PC-3 (cell line): Measurements from ENCODE around the gene DCLRE1B. TPM values are rescaled to one million over a fixed set of nuclear protein-coding genes. Genes with fewer than 3 reads are reported as not detected.
"Not testable (repeated sequence)": the region's sequence is repeated elsewhere in the genome, so short reads cannot be mapped to it uniquely, and the experiment has no call there.

Source experiments
- ATAC-seq: fragments of 200-7000 bp; cut with Tn5 transposase; 2 replicates; pipeline ENCODE4 v1.9.1; 2020; ENCODE audit warnings: mild to moderate bottlenecking, moderate library complexity
- BruUV-seq: library from RNA; stranded (reverse); fragments of 400-500 nt; replicated peaks from 2 replicates; lab custom pipeline; 2021; lab: Mats Ljungman, UMichigan
- CTCF ChIA-PET: fragments of 300-600 bp; sonication (Branson Sonifier 250); formaldehyde crosslinking; loops from one replicate; lab custom pipeline; 2022; ENCODE audit warnings: antibody characterized with exemption; lab: Charles Lee
- POLR2A ChIA-PET: fragments of 300-600 bp; sonication (Branson Sonifier 250); formaldehyde crosslinking; loops from one replicate; lab custom pipeline; 2022; ENCODE audit warnings: antibody characterized with exemption; ENCODE audit not compliant: unreplicated experiment; lab: Charles Lee
- DNase-seq: peaks from one replicate; pipeline ENCODE4 v3.0.0-alpha.2; 2015
- H2AFZ ChIP-seq: fragments of 300-600 bp; sonication (generic); 2 replicates; pipeline ENCODE4 v1.6.0; 2016; ENCODE audit warnings: antibody characterized with exemption, low read length
- H3F3A ChIP-seq: fragments of 300-600 bp; sonication (generic); one replicate; pipeline ENCODE4 v1.6.0; 2017; ENCODE audit warnings: antibody characterized with exemption, low read length, control low read depth, mild to moderate bottlenecking; ENCODE audit not compliant: unreplicated experiment
- H3K27ac ChIP-seq: fragments of 300-600 bp; sonication (generic); 2 replicates; pipeline ENCODE4 v1.5.1; 2016; ENCODE audit warnings: mild to moderate bottlenecking, low read length
- H3K27me3 ChIP-seq: fragments of 300-600 bp; sonication (generic); 2 replicates; pipeline ENCODE4 v1.6.1; 2016; ENCODE audit warnings: low read length, mixed read lengths
- H3K36me3 ChIP-seq: fragments of 300-600 bp; sonication (generic); 2 replicates; pipeline ENCODE4 v1.6.1; 2016; ENCODE audit warnings: low read depth, mixed run types, low read length, mixed read lengths
- H3K4me1 ChIP-seq: fragments of 300-600 bp; sonication (generic); 2 replicates; pipeline ENCODE4 v1.5.1; 2016; ENCODE audit warnings: low read length; ENCODE audit not compliant: insufficient read depth
- H3K4me2 ChIP-seq: fragments of 300-600 bp; sonication (generic); 2 replicates; pipeline ENCODE4 v1.6.0; 2016; ENCODE audit warnings: low read length
- H3K4me3 ChIP-seq: fragments of 300-600 bp; sonication (generic); 2 replicates; pipeline ENCODE4 v1.5.1; 2016; ENCODE audit warnings: mild to moderate bottlenecking, low read length, mixed read lengths
- H3K79me2 ChIP-seq: fragments of 300-600 bp; sonication (generic); 2 replicates; pipeline ENCODE4 v1.6.1; 2017; ENCODE audit warnings: low read length, mixed read lengths
- H3K9ac ChIP-seq: fragments of 300-600 bp; sonication (generic); 2 replicates; pipeline ENCODE4 v1.6.0; 2016; ENCODE audit warnings: mild to moderate bottlenecking, low read length
- H3K9me2 ChIP-seq: fragments of 300-600 bp; sonication (generic); replicated peaks from 2 replicates; pipeline ENCODE4 v1.6.1; 2016; ENCODE audit warnings: mixed run types, low read length, mixed read lengths
- H3K9me3 ChIP-seq: fragments of 300-600 bp; sonication (generic); 2 replicates; pipeline ENCODE4 v1.6.1; 2016; ENCODE audit warnings: low read length, mixed read lengths
- H4K20me1 ChIP-seq: fragments of 300-600 bp; sonication (generic); 2 replicates; pipeline ENCODE4 v1.6.1; 2016; ENCODE audit warnings: low read length, mixed read lengths
- EZH2 ChIP-seq: fragments of 300-600 bp; sonication (generic); IDR thresholded peaks from one replicate; pipeline ENCODE4 v1.6.1; 2017; ENCODE audit warnings: antibody characterized with exemption, mild to moderate bottlenecking, low read length; ENCODE audit not compliant: unreplicated experiment
- EZH2phosphoT487 ChIP-seq: fragments of 300-600 bp; sonication (generic); IDR thresholded peaks from 2 replicates; pipeline ENCODE4 v1.6.1; 2018; ENCODE audit warnings: mild to moderate bottlenecking, antibody characterized with exemption, low read length, borderline replicate concordance
- intact Hi-C: fragments of 100-400 bp; cut with micrococcal nuclease; formaldehyde crosslinking; loops from 2 replicates; pipeline ENCODE4 v1.9.0; 2023
- total RNA-seq: library from RNA; depleted of rRNA; stranded (reverse); fragments of >200 nt; gene quantifications from 2 replicates; pipeline ENCODE4 v1.2.3, GENCODE V29; 2014
- TF ChIP-seq, protein P1 (sequence below): fragments of 300-600 bp; sonication (generic); conservative IDR thresholded peaks from 2 replicates; pipeline ENCODE4 v1.5.1; 2017; ENCODE audit warnings: antibody characterized with exemption, low read depth, mild to moderate bottlenecking, low read length

Gene DCLRE1B
- total RNA-seq, 1 experiment from 2014 or later, result 12.6 TPM

DNA sequence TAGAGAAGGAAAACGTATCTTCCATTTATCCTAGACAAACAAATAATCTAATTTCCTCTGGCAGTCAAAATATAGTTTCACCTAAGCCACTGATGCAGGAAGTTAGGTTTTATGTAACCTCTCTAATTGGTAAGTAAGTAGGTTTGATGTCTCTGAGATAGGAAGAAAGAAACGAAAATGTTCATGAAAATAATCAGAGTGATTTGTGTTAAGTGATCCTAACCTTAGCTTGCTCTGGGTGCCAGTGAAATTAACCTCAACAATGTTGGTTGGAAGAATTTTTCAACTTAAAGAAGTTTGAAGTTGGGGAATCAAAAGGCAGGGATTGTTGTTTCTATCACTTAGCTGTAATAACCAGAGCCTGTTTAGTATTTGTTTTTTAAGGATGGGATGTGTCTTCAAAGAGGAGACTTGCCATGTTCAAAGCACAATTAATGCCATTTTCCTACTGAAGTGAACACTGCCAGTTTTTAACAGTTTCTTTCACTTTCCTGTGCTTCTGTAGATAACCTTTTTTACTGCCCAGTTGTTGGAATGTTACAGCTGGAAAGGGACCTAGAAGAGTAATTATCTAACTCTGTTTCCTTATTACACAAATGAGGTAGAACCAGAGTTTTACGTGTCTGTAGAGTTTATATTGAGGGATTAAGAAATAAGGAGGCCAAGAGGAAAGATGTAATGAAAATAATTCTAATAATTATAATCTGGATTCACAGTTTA lies 42.4 kb downstream of the DCLRE1B start:
- POLR2A ChIA-PET, result no interaction called here

GRCh38 chr1:113948151-113948550 lies 43.0 kb downstream of the DCLRE1B start:
- H3K4me1 ChIP-seq, ATAC-seq, BruUV-seq, H3K9me2 ChIP-seq, H3K36me3 ChIP-seq, H3K9me3 ChIP-seq, H3K4me2 ChIP-seq, H4K20me1 ChIP-seq, H3K9ac ChIP-seq, intact Hi-C loops, H3K27ac ChIP-seq, CTCF ChIA-PET, H3F3A ChIP-seq, DNase-seq, H3K4me3 ChIP-seq, H2AFZ ChIP-seq, H3K27me3 ChIP-seq: not testable (repeated sequence)
- peaks cover 57% of the 10 kb centered on the region for H3K79me2 ChIP-seq
- POLR2A ChIA-PET, result interaction anchor here (0.6 kb wide), 1 partner anchor 14 kb away, joined by 4 read pairs; no protein-coding TSS in a partner anchor

More for the DNA sequence above, 42.4 kb downstream of the DCLRE1B start:
- CTCF ChIA-PET, result no interaction called here
- H2AFZ ChIP-seq, result no peak overlapping the region
- DNase-seq, result no peak
- no peaks in the 10 kb centered on the region for H3K27me3 ChIP-seq
- no peaks in the 10 kb centered on the region for H4K20me1 ChIP-seq
- H3K9ac ChIP-seq, result no peak overlapping the region
- H3K27ac ChIP-seq, result no peak overlapping the region
- H3K4me3 ChIP-seq, result no peak overlapping the region
- no peaks in the 10 kb centered on the region for H3K9me3 ChIP-seq
- peaks cover 11% of the 10 kb centered on the region; the same call in 1 of the 2 replicates for H3K36me3 ChIP-seq
- BruUV-seq, result no TSS peak
- H3K4me2 ChIP-seq, result no peak overlapping the region
- no peaks in the 10 kb centered on the region for H3K4me1 ChIP-seq
- no peak for ATAC-seq
- H3F3A ChIP-seq, result no peaks in the 10 kb centered on the region
- no peaks in the 10 kb centered on the region for H3K9me2 ChIP-seq
- intact Hi-C loops, result no loop called here
- peaks cover 60% of the 10 kb centered on the region for H3K79me2 ChIP-seq
- TF ChIP-seq, protein P1, sequence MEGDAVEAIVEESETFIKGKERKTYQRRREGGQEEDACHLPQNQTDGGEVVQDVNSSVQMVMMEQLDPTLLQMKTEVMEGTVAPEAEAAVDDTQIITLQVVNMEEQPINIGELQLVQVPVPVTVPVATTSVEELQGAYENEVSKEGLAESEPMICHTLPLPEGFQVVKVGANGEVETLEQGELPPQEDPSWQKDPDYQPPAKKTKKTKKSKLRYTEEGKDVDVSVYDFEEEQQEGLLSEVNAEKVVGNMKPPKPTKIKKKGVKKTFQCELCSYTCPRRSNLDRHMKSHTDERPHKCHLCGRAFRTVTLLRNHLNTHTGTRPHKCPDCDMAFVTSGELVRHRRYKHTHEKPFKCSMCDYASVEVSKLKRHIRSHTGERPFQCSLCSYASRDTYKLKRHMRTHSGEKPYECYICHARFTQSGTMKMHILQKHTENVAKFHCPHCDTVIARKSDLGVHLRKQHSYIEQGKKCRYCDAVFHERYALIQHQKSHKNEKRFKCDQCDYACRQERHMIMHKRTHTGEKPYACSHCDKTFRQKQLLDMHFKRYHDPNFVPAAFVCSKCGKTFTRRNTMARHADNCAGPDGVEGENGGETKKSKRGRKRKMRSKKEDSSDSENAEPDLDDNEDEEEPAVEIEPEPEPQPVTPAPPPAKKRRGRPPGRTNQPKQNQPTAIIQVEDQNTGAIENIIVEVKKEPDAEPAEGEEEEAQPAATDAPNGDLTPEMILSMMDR, result no peak
- TF ChIP-seq EZH2phosphoT487 (no peak), EZH2 (no peak)

DNA sequence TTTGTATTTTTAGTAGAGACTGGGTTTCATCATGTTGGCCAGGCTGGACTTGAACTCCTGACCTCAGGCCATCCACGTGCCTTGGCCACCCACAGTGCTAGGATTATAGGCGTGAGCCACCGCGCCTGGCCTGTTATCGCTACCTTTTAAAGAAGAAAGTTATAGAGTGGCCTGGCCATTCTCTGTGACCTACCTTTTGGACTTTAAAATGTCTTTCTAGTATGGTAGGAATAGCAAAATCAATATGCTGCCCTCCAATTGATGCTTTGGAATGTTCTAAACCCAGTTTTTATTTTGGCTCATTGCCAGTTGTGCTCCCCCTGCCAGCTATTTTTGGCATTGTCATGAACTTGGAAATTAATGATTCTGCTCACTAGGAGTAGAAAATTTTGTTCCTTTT lies 43.9 kb downstream of the DCLRE1B start:
- intact Hi-C loops, result no loop called here
- CTCF ChIA-PET, result no interaction called here
- BruUV-seq, result no TSS peak

More for the DNA sequence above, 43.9 kb downstream of the DCLRE1B start:
- Histone ChIP-seq H2AFZ (no peak overlapping the region), H3K27me3 (no peaks in the 10 kb centered on the region), H3K4me1 (no peaks in the 10 kb centered on the region), H3K36me3 (0 out of 2 replicates have a peak, but pooled peaks cover 4% of the 10 kb centered on the region), H3F3A (no peaks in the 10 kb centered on the region), H3K9ac (no peak overlapping the region), H3K9me3 (no peaks in the 10 kb centered on the region), H3K27ac (no peak overlapping the region), H3K4me2 (no peak overlapping the region), H4K20me1 (no peaks in the 10 kb centered on the region), H3K9me2 (no peaks in the 10 kb centered on the region), H3K4me3 (no peak overlapping the region), H3K79me2 (peaks cover 50% of the 10 kb centered on the region)
- TF ChIP-seq, protein P1, result peak; percentile 61
- TF ChIP-seq EZH2, result no peak
- ATAC-seq (no peak), DNase-seq (peak; percentile 27)
- POLR2A ChIA-PET, result interaction anchor here (0.5 kb wide), 1 partner anchor 9 kb away, joined by 19 read pairs; no protein-coding TSS in a partner anchor
